NCI-H345 (cell line): ENCODE results near the gene LPP.

Experiments used
- DNase-seq: peaks from one replicate; lab custom pipeline; 2025; lab: John Stamatoyannopoulos, UW

The LPP gene

GRCh38 chr3:188881954-188882641 is 728.1 kb downstream of the LPP start:
- DNase-seq = no peak

DNA sequence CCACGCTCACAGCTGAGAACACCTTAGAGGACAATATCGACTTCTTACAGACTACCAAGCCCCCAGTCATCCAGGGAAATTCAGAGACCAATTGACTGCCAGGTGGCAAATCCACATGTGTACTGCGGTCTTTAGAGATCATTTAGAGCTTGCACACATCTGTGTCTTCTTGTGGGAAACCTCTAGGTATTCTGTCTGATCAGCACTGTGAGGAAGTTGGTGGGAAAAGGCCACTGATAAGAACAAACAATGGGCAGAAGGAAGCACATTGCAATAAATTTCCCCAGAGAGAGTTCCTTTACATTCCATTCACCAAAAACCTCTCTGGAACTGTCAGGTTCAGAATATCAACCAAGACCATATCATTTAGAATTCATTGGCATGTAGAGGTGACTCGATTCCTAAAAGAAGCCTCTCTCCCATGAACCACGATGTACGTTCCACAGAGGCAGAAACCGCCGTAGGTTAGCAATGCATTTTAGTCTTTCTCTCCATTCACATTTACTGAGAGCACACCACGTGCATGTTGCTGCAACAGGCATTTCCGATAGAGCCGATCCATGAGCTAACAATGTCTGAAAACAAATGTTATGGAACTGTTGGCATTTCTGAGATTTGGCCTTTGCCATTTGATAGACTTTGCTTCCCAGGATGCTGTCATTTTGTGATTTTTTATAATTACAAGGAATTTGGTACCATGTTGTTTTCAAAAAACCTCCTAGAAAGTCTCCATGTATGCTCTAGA is 730.5 kb downstream of the LPP start:
- no peak for DNase-seq

DNA sequence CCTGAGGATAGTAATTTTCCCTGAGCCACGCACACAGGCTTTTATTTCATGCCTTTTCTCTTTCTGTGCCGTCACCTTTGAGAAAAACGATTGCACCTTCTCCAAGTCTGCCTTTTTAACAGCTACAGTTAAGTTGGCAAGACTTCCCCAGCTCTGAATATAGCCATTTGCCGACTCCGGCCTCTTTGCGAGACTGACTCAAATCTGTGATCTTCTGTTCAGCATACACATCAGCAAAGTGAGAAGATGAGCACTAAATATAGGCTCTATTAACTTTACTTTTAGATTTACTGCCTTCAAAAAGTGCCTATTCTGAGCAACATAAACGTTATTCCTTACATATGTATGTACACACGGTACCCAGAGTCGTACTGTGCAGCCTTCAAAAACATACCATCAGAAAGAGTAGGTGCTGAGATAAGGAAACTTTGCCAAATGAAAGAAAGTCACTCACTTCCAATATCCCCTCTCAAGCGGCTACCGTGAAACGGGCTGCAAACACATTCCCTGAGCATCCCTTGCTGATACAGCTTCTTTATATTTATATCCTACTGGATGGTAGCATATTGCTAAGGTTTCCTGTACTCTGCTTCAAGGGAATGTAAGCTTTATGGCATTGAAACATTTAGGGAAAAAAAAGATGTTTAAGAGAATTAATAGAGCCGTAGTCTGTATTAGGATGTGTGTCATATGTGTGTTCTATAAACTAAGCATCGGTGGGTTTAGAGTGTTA is 734.5 kb downstream of the LPP start:
- no peak for DNase-seq

GRCh38 chr3:188889054-188889491 is 735.1 kb downstream of the LPP start:
- DNase-seq = no peak

DNA sequence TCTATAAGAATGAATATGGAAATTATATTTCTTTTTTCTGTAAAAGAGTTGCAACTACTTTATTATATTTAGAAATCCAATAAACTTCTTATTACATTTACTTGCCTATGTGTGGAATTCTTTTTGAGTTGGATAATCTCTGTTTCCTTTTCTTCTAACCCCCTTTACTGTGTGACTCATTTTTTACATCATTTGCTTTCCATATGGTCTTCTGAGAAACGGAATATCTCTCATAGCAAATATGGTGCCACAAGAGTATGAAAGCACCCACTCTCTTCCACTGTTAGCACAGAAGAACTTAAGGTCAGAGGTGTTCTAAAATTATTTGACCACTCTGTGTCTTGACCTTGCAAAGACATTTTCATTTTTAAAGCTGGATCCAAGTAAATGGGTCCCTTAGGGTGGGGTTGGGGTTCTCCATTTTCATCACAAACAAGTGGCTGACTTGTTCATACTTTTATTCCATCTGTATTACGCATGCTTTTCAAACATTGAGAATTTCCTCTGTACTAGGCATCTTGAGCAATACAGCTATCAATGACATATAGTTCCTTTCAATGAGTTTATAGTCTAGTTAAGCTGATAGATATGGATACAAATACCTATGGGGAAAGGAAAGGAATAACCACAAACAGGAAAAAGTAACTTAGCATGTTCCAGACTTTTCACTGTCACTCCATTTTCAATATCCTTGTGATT is 736.8 kb downstream of the LPP start:
- no peak for DNase-seq

DNA sequence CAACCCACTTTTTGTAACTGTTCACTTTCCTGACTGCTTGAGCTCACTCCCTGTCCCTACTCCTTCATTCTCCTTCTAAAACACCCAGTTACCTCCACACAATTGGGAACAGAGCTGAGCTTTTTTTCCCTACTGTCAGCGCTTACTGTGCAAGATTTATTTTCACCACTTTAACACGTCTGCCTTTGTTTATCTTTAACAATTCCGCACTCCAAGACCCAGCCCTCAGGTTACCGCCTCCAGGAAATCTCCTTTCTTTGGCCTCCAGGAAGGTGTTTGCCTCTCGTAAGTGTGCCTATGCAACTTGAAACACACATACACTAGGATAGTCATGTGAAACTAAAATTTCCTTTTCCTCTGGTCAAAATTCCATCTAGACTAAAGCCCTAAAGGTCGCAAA is 745.9 kb downstream of the LPP start:
- no peak for DNase-seq

GRCh38 chr3:188900421-188900951 is 746.5 kb downstream of the LPP start:
- DNase-seq = no peak

GRCh38 chr3:188901126-188901525 is 747.2 kb downstream of the LPP start:
- no peak for DNase-seq

GRCh38 chr3:188901671-188902287 is 747.8 kb downstream of the LPP start:
- DNase-seq = no peak

DNA sequence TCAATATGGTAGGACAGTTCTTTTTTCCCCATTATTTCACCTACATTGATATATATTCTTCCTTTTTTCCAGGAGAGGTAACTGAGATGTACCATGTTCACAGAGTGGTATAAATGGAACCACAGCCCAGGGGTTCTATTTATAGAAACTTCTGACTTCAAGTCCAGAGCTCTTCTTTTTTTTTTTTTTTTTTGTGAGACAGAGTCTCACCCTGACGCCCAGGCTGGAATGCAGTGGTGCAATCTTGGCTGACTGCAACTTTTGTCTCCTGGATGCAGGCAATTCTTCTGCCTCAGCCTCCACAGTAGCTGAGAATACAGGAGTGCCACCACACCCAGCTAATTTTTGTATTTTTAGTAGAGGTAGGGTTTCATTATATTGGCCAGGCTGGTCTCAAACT is 750.7 kb downstream of the LPP start:
- no peak for DNase-seq

GRCh38 chr3:188905547-188905946 is 751.6 kb downstream of the LPP start:
- no peak for DNase-seq

- no peak for DNase-seq
Measured at GRCh38 chr3:188906236-188906635, 752.3 kb downstream of the LPP start.

DNA sequence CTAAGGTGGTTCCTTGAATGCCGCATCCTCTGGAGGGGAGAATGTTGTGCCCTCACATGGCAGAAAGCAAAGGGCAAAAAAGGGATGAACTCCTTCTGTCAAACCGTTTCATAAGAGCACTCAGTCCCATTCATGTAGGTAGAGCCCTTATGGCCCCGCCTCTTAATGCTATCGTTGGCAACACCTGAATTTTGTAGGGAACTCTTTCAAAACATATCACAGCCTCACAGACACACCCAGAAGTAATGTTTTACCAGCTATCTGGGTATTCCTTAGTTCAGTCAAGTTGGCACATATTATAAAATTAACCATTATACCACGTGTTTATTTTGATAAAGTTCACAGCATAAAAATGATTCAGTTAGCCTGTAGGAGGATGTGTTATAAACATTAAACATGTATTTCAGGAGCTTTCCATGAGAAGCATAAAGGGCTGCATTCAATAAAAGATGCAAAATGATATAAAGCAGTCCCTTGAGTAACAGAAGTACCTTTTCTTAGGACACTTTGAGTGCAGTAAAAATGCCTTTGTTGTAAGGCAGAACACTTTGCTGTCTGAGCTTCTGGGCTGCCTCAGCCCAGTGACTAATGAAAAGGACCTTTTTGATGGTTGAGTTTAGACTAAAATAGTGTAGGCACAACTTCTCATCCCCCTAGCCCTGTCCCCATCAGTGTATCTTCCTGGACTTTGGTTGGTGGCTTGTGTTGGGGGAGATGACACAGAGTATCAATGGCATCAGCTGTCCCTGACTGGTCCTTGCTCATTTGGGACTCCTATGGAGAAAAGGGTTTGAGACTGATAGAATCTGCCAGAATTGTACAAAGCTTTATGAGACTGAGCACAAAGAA is 754.3 kb downstream of the LPP start:
- DNase-seq = no peak

- no peak for DNase-seq
Measured at GRCh38 chr3:188911026-188911850, 757.3 kb downstream of the LPP start.

DNA sequence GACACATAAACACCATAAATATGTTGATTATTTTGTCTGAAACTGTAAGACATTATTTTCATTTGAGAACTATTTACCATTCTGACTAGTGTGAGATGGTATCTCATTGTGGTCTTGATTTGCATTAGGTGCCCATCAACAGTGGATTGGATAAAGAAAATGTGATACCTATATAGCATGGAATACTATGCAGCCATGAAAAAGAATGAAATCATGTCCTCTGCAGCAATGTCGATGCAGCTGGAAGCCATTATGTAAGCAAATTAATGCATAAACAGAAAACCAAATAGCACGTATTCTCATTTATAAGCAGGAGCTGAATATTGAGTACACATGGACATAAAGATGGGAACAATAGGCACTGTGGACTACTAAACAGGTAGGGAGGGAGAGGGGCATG is 759.1 kb downstream of the LPP start:
- DNase-seq = no peak

- DNase-seq = no peak
Measured at GRCh38 chr3:188914552-188914951, 760.6 kb downstream of the LPP start.

- no peak for DNase-seq
Measured at GRCh38 chr3:188915127-188915526, 761.2 kb downstream of the LPP start.

GRCh38 chr3:188916934-188917401 is 763.0 kb downstream of the LPP start:
- no peak for DNase-seq

- no peak for DNase-seq
Measured at GRCh38 chr3:188918093-188918492, 764.1 kb downstream of the LPP start.

GRCh38 chr3:188923671-188924070 is 769.7 kb downstream of the LPP start:
- no peak for DNase-seq
